COLO668 (cell line): Measurements from ENCODE around the gene NAV2.
"Not testable (repeated sequence)": the region's sequence is repeated elsewhere in the genome, so short reads cannot be mapped to it uniquely, and the experiment has no call there.

Source experiments
- DNase-seq: peaks from one replicate; lab custom pipeline; 2025; ENCODE audit not compliant: unreplicated experiment; lab: John Stamatoyannopoulos, UW

NAV2 gene

DNA sequence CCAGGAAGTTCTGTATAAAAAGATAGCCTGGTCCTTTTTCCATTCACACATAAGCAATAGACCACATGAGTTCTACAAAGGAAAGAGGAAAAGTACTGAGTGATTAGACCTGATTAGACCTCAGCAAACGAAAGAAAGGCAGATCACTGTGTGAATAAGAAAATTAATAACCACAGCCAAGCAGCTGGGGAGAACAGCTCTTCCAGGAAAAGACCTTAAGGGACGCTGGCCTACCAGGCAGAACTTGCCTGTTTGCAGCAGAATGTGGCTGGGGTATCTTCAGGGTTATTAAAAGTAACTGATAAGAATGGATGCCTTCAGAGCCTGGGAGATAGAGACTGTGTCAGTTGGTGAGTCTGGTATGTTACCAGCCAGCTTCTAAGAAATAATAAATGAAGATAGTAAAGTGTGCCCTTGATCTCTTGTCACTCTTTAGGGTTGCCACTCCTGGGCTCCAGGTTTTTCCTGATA, 274.7 kb downstream of the NAV2 start:
- no peak for DNase-seq

DNA sequence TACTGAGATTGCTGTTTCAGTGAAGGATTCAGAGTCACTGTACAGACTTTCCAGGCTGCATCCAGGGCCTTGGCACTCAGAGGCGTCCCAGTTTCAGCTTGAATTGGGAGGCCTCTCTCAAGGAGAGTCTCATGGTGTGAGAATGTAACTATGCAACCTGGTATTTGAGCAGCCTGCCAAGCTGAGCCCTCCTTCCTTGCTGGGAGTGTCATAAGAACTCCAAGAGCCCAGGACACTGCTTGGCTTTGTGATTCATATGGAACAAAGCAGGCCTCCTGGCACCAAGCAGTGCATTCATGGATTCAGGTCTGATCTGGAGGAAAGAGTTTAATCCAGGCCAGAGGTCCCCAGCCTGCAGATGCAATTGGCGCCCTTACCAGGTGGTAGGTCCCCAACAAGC, 276.0 kb downstream of the NAV2 start:
- no peak for DNase-seq

DNA sequence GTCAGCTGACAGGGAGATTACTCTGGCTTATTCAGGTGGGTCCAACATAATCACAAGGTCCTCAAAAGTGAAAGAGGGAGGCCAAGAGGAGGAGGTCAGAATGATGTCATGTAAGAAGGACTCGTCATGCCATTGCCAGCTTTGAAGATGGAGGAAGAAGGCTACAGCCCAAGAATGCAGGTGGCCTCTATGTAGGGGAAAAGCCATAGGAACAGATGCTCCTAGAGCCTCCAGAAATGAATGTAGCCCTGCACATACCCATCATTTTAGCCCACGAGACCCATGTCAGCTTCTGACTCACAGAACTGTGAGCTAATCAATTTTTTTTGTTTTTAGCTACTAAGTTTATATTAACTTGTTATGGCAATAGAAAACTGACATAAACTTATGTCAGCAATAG, 276.6 kb downstream of the NAV2 start:
- no peak for DNase-seq

DNA sequence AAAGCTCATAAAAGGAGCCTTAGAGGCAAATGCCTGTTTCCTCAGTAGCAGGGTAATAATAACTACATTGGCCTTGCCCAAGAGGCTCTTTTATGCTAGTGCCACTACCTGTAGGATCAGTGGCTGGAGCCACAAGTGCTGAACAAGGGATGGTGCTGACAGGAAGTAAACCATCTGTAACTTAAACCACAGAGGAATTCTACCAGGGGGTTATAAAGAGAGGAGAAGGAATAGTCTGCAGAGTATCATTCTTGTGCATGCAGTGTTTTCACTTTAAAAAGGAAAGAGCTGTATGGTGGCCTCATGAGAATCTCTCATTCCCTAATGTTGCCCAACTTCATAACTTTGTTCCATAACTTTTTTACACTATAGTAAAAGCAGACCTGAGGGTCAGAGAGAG, 279.5 kb downstream of the NAV2 start:
- DNase-seq, result no peak

DNA sequence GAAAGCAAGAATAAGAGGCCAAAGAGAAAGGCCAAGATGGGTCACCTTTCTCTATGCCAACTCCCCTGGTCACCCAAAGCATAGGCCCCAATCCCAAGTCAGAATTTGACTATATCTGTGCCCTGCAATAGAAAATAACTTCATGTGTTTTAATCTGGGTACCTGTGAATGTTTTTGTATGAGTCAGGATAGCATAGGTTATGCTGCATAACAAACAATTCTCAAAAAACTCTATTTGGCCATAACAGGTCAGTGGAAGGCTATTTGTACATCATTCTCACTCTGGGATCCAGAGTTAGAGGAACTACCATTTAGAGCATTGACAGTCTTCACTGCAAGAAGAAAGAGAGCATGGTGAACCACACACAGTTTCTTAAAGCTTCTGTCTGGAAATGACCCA, 280.4 kb downstream of the NAV2 start:
- DNase-seq, result no peak

DNA sequence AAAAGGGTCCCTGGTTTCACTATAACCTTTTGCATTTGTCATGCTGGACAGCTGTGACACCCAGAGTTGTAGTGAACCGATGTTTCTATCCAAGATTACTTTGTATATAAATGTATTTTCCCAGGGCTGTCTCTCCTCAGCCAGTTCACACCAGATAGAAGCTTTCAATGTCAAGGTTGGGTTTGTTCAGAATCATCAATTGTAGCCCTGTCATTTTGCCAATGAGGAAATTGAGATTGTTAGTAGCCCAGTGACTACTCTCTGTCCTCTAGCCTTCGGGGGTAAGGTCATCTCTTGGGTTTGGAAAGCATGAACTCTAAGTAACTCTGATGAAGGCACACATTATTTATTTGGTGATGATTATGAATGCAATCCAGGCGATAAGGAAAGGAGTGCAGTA, 282.0 kb downstream of the NAV2 start:
- no peak for DNase-seq

DNA sequence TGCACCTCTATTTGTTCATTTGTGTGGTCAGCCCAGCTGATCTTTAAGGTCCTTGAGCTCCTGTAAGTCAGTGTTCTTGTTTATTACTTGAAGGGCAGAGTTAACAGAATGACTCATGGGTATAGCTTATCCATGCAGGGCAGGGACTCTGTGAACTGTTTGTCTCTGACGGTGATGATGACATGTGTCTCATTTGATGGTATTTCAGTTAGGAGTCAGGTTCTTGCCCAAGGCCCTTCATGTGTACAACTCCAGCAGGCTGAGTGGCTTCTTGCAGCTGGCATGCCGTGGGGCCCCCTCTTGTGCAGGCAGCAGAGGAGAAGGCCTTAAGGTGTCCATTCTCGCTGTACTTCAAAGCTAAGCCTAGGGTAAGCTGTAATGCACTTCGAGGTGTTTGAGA, 282.5 kb downstream of the NAV2 start:
- no peak for DNase-seq

DNA sequence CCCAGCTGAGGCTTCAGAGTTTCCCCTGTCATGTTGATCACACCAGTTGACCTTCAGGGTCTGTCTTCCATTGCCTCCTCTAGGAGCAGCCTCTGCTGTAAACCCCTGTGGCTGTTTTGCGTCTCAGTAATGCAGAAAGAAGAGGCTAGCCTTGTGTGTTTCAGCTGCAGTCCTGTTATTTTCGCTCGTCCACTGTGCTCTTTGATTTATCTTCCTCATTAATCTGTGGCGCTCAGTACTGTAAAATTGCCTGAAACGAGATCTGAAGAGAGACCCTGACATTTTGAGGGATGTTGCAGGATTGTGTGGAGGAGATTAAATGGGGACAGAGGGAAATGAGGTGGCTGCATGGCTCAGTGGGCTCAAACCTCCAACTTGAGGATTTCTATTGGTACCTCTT, 283.9 kb downstream of the NAV2 start:
- no peak for DNase-seq

DNA sequence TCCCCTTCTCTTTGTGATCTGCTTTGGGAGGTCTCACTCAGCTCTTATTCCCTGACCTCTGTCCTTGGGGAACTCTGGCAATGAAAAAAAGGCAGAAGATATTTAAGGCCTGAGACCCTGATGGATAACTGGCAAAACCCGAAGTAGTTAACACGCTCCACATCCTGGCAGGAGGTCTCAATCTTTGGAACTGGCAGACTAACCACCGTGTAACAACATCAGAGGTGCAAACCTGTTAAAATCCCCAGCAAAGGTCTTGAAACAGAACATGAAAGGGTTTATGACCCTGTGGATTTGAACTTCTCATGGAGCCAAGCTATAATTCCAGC, 287.3 kb downstream of the NAV2 start:
- DNase-seq, result no peak

DNA sequence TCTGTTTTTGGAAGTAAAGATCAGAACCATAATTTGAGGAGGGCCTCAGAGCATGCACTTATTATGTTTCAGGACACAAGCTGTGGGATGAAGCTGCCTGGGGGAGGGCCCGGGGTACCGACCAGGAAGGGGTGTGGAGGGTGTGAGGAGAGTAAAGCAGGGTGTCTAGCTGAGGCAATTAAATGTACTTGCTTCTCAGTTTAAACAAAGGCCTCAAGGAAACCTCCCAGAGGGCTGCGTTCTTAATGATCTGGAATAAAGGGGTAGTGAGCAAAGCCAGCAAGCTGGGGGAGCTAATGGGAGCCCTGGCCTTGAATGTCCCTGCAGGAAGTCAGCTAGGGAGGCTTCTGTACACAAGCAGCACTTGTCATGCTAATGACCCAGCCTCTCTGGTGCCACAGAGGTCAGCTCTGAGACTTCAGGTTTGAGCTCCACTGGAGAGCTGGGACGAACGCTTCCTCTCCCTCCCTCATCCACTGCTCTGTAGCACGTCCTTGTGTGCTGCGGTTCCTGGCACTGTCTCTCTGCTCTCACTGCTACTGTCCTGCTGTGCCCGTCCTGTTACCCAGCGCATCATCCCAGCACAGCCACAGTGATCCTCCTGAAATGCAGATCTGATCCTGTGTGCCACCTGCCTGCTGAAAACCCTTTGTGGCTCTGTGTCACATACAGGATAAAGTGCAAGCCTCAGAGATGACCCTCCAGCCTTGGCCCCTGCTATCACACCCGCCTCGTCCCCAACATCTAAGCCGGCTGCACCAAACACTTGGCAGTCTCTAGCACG, 287.9 kb downstream of the NAV2 start:
- peak; percentile 73 for DNase-seq

DNA sequence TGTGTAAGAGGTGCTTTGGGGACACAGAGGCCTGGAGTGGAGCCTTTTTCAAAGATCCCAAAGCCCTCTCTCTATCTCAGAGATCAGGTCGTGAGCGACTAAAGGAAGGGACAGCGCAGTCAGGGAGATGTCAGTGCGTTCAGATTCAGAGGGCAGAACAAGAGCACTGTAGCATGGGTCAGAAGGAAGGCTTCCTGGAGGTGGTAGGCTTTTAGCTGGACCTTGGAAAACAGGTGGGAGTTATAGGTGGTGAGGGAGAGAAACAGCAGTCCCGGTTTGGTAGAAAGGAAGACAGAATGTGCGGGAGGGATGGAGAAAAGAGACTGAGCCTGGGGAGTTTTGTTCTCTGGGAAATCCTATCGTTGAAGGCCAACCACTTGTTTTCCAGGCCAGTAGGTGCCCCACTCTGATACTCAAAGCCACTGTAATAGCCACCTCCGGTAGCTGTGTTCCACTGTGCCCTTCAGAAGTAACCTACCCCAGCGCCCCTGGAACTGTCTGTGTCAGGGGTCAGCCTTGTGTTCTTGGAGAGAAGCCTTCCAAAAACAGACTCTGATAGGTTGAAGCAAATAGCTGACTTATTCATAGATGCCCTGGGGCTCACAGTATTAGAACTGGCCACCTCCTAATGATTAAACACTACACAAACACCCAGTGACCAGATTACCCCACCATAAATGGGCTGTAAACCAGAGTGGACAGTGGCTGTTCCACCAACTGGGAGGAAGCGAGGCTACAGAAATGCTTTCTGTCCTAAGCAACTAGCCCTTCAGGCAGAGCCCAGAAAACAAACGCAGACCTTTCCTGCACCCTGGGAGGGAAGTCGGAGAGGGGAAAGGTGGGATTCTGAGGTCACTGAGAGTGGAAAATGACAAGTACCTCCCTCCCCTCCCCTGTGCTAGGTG, 289.9 kb downstream of the NAV2 start:
- DNase-seq, result no peak

DNA sequence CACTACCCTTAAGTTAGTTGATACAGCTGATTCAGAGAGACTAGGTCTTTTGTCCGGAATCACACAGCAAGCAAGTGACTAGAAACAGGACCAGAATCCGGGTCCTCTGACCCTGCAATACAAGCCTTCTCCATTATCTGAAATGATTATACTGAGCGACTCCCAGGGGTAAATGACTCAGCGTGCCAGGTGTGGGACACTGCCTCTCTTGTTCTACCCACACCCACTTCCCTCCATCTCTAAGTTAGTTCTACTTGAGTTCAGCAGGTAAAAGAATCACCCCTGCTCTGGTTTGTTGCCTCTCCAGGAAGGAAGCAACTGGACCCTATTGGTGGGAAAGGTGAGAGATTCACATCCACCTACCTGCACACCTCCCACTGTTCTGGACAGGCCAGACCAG, 290.7 kb downstream of the NAV2 start:
- DNase-seq, result peak; percentile 25

DNA sequence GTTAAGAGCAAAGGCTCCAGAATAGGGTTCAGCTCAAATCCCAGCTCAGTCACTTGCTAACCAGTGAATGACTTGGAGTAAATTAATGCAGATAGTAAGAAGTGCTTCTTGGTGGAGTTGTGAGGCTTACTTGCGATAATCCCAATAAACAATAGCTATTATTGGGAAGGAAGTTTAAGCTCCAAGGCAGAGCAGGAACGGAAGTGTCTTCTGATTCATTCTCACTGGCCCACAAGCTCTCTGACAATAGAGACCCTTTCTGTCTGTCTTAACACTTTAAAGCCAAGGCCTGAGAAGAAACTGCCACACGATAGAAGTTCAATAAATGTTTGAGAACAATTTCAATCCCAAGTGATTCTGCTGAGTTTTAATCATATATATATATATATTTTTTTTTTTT, 292.2 kb downstream of the NAV2 start:
- no peak for DNase-seq

DNA sequence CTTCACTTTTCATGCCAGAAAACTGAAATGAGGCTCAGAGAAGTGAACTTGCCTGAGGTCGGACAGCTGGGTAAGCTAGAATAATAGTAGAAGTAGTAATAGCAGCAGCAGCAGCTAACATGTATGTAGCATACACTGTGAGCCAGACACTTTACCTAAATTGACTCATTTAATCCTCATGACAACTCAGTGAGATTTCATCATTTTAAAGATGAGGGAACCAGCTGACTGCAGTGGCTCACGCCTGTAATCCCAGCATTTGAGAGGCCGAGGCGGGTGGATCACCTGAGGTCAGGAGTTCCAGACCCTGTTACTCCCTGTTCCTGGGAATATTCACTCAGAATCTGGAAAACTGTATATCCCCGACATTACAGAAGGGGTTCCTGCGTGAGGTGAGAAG, 293.1 kb downstream of the NAV2 start:
- DNase-seq, result no peak

DNA sequence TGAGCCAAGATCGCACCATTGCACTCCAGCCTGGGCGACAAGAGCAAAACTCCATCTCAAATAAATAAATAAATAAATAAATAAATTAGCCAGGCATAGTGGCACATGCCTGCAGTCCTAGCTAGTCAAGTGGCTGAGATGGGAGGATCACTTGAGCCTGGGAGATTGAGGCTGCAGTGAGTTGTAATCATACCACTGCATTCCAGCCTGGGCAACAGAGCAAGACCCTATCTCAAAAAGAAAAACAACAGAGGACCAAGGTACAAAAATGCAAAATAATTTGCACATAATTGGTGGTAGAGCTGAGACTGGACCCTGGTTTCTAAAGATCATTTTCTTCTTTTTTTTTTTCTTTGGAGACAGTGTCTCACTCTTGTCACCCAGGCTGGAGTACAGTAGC, 294.0 kb downstream of the NAV2 start:
- DNase-seq, result not testable (repeated sequence)

DNA sequence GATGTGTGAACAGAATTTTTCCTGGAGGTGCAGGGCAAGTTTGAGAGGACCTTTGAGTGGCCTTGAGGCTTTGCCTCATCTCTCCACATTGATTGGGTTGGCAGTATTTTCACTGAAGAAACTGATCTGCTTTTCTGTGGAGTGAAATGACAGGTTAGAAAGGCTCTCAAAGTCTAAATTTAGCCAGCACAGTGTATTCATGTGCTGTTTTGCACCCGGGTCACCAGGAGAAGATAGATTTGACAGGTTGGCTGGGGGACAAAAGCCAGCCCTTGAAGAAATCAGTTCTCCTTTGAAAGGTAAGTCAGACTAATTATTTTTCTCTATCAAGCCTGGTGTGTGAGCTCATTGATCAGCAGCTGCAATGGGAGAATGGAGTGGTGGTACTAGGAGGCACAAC, 294.7 kb downstream of the NAV2 start:
- DNase-seq, result no peak

DNA sequence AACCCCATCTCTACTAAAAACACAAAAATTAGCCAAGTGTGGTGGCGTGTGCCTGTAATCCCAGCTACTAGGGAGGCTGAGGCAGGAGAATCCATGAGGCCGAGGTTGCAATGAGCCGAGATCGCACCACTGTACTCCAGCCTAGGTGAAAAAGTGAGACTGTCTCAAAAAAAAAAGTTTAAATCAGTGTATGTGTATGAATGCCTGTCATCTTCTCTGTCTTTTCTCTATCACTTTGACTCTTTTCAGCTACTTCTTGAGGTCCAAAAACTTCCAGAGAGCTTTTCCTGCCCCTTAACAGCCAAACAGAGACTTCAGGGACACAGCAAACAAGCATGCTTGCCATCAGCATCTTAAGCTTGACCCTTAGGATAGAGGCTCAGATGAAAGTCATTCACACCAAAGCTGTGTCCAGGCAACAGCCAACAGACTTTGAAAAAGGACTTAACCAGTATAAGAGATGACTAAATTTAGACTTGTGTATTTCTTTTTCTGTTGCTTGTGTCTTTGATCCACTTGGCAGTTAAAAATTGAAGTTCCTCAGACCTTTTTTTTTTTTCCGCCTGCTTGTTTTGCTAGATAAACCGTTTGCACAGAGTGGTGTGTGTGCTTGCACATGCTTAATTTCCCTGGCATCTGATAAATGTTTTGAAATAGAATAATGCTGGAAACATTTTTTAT, 295.7 kb downstream of the NAV2 start:
- DNase-seq, result no peak

DNA sequence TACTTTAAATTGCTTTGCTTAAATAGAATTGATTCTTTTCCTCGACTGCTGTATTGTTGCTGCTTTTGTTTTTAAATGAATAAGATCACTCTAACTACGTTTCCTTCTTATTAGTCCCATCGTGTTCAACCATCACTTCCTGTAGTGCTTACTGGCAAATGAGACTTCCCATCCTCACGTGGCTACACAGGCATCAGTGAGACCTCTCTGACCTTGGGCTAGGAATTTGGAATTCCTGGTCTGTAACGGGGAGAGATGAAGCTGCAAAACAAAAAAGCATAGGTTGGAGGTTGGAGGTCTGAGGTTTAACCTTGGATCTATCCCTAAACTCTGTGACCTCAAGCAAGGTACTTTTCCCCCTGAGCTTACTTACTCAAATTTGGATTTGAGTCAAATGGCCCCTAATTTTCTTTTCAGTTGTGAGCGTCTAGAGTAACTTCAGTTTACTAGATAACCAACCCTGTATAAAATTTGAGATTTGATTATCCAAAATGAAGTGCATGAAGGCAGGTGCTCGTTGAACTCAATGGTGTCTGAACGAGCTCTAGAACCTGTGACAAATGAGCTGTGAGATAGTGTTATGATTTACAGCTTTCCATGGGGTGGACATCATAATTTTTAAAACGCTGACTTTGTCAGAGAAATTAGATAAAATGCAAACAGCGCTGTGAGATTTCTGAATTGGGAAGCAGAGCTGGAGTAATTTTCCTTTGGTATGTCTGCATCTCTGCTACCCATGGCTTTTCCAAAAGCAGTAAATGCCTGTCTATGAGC, 296.4 kb downstream of the NAV2 start:
- DNase-seq, result no peak

DNA sequence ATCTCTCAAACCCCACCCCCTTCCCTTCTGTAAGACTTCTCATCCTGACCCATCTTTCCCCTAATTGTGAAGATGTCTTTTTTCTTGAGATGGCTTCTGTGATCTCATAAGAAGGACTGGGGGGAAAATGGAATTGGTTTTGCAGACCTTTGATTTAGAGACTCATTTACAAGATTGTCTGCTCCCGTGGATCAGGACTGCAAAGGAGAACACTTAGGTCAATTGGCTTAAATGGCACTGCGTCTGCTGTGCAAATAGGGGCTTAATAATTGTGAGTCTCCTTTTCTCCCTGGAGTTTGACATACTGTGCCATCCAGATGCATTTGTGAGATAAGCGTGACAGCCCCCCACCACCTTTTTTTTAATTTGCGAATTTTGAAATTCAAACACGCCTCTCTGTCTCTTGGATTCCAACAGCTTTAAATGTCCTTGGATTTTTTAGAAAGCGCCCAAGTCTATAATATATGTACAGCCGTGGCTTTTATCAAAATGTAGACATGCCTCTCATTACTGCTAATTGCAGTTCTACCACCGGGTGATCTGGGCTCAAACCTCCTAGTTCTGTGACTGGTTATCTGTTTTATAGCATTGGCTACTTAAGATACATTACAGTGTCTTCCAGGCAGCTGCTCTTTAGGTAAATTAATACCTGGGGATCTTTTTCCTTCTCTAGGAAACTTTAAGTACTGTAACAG, 297.7 kb downstream of the NAV2 start:
- DNase-seq, result no peak

DNA sequence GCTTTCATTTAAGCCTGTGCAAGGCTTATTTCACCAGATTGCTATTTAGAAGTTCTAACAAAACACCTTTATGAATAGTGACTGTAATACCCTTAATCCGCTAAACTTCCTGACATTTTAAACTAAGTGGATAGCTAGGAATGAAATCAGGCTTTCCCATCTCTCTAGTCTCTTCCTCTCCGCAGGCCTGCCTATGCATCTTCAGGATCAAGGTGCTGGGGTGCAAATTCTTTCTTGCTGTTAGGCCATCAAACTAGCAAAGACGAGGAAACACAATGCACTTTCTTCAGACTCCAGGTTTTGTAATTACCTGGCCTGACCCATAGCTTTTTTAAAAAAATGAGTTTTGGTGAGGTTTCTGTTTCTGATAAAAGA, 298.2 kb downstream of the NAV2 start:
- DNase-seq, result no peak
